K562 (cell line): Measurements from ENCODE around the gene FTHL17.

Experiments used
- ELF4 ChIP-seq: fragments of 450-650 bp; formaldehyde crosslinking; IDR thresholded peaks from 2 replicates; pipeline ENCODE4 v1.4.0; 2022; ENCODE audit warnings: missing genetic modification characterization
- HNRNPL ChIP-seq: fragments of 200-400 bp; formaldehyde crosslinking; IDR thresholded peaks from 2 replicates; pipeline ENCODE4 v1.6.1; 2017; ENCODE audit warnings: low read depth, mild to moderate bottlenecking, low read length
- SRSF3 ChIP-seq: fragments of 200-400 bp; formaldehyde crosslinking; IDR thresholded peaks from 2 replicates; pipeline ENCODE4 v1.6.1; 2016; ENCODE audit warnings: mild to moderate bottlenecking, low read length, moderate library complexity; ENCODE audit not compliant: insufficient read depth
- YY1 ChIP-seq, 3 experiments: IDR thresholded peaks; 2 replicates each; pipeline ENCODE4 v1.6.1; 2011; ENCODE audit warnings: low read length in 2 of 3, mild to moderate bottlenecking in 2 of 3, moderate library complexity in 2 of 3, borderline replicate concordance in 1 of 3, control low read depth in 1 of 3, low read depth in 1 of 3; ENCODE audit not compliant: insufficient read depth in 3 of 3, insufficient replicate concordance in 2 of 3, control insufficient read depth in 1 of 3, insufficient read length in 1 of 3; ENCODE audit errors: extremely low read depth in 1 of 3

- TF ChIP-seq HNRNPL: no peak
- no peak for TF ChIP-seq SRSF3
- no peak for TF ChIP-seq ELF4
- TF ChIP-seq YY1 (IDR thresholded peaks at IDR 0.05; ENCODE audit: borderline replicate concordance in 1 of 3, control insufficient read depth in 1 of 3, extremely low read depth in 1 of 3, insufficient read depth in 3 of 3, insufficient read length in 1 of 3, insufficient replicate concordance in 2 of 3, low read depth in 1 of 3, low read length in 2 of 3): no peak
Observed at GRCh38 chrX:31063114-31063513, 8.7 kb downstream of the FTHL17 start.
